GM10266 (cell line): ENCODE data around the gene RPH3AL.

Experiments used
- DNase-seq: peaks from one replicate; pipeline ENCODE4 v3.0.0; 2012; ENCODE audit errors: extremely low spot score
- TF ChIP-seq, protein P1 (sequence below): IDR thresholded peaks from 2 replicates; pipeline ENCODE4 v1.5.1; 2012; ENCODE audit warnings: mild to moderate bottlenecking, low read depth; ENCODE audit not compliant: control insufficient read depth, insufficient read depth; ENCODE audit errors: missing control alignments

RPH3AL gene

GRCh38 chr17:305090-305976, 47.3 kb downstream of the RPH3AL start:
- no peak for DNase-seq
- TF ChIP-seq, protein P1, sequence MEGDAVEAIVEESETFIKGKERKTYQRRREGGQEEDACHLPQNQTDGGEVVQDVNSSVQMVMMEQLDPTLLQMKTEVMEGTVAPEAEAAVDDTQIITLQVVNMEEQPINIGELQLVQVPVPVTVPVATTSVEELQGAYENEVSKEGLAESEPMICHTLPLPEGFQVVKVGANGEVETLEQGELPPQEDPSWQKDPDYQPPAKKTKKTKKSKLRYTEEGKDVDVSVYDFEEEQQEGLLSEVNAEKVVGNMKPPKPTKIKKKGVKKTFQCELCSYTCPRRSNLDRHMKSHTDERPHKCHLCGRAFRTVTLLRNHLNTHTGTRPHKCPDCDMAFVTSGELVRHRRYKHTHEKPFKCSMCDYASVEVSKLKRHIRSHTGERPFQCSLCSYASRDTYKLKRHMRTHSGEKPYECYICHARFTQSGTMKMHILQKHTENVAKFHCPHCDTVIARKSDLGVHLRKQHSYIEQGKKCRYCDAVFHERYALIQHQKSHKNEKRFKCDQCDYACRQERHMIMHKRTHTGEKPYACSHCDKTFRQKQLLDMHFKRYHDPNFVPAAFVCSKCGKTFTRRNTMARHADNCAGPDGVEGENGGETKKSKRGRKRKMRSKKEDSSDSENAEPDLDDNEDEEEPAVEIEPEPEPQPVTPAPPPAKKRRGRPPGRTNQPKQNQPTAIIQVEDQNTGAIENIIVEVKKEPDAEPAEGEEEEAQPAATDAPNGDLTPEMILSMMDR, result no peak

- TF ChIP-seq, protein P1, result no peak
- no peak for DNase-seq
These were observed 48.1 kb downstream of the RPH3AL start for GRCh38 chr17:304461-304860.

DNA sequence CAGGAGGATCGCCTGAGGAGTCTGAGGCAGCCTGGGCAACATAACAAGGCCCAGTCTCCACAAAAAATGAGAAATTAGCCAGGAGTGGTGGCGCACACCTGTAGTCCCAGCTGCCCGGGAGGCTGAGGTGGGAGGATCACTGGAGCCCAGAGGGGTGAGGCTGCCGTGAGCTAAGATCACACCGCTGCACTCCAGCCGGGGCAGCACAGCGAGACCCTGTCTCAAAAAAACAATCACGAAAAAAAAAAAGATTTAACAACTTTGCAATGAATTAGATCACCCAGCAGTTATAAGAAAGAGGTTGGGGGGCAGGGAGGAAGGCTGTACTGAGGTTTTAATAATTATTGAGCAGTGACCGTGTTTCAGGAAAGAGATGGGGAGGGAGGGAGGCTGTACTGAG, 49.4 kb downstream of the RPH3AL start:
- TF ChIP-seq, protein P1, result no peak
- no peak for DNase-seq

DNA sequence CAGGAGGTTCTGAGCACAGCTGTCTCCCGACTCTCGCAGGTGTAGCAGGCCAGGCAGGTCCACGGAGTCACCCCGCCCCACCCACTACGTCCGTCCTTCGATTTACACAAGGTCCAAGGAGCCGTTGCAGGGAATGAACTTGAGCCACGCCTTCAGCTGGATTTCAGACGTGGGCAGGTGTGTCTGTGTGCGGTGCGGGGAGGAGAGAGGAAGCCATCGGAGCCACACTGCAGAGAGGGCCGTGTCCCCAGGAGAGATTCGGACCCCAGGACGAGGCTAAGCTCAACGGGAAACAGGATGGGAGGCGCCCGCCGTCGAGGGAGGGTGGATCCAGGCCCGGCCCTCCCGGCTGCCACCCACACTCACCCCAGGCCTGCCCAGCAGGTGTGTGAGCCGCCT, 50.3 kb downstream of the RPH3AL start:
- no peak for DNase-seq
- TF ChIP-seq, protein P1, result no peak

- no peak for DNase-seq
- TF ChIP-seq, protein P1, result no peak
These were observed 50.8 kb downstream of the RPH3AL start for GRCh38 chr17:301681-302299.

GRCh38 chr17:300881-301280, 51.7 kb downstream of the RPH3AL start:
- TF ChIP-seq, protein P1, result no peak
- DNase-seq, result no peak

DNA sequence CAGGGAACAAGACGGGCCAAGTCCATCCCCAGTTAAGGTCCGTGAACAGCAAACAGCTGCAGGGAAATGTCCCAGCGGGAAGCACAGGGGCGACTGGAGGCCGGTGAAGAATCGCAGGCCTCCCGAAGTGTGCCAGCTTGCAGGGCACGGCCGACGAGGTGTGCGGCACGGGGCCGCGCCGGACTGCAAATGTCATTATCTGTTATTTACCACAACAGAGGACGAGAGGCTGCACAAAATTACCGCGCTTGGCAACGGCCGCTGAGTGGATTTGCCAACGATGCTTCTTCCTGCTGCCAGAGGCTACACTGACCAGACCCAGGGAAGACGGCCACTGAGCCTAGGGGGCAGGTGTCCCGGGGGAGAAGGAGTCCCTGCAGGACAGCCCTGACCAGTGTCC, 53.1 kb downstream of the RPH3AL start:
- DNase-seq, result no peak
- TF ChIP-seq, protein P1, result no peak
